Chondrocyte (in vitro differentiated cells): ENCODE data around the gene MYO1D. TPM values are rescaled to one million over a fixed set of nuclear protein-coding genes. Genes with fewer than 3 reads are reported as not detected.

Experiments used
- DNase-seq: peaks from one replicate; pipeline ENCODE4 v3.0.0; 2021; ENCODE audit warnings: mixed read lengths, low spot score
- H3K27ac Mint-ChIP-seq: one replicate; pipeline ENCODE4 v1.8.0; 2021; ENCODE audit warnings: mild to moderate bottlenecking, moderate library complexity, mixed read lengths; ENCODE audit not compliant: unreplicated experiment
- H3K27me3 Mint-ChIP-seq: 2 replicates; pipeline ENCODE4 v1.8.0; 2021; ENCODE audit warnings: low read depth, mixed read lengths
- H3K36me3 Mint-ChIP-seq: 2 replicates; pipeline ENCODE4 v1.8.0; 2021; ENCODE audit warnings: low read depth, mixed read lengths
- H3K4me1 Mint-ChIP-seq: 2 replicates; pipeline ENCODE4 v1.8.0; 2021; ENCODE audit warnings: low read depth, mild to moderate bottlenecking, mixed read lengths
- H3K4me3 Mint-ChIP-seq: one replicate; pipeline ENCODE4 v1.8.0; 2021; ENCODE audit warnings: mild to moderate bottlenecking, moderate library complexity, mixed read lengths; ENCODE audit not compliant: unreplicated experiment
- H3K9me3 Mint-ChIP-seq: 2 replicates; pipeline ENCODE4 v1.8.0; 2021; ENCODE audit warnings: low read depth, mixed read lengths
- CTCF ChIP-seq: fragments of 200-600 bp; sonication (generic); IDR thresholded peaks from 2 replicates; pipeline ENCODE4 v1.5.0; 2021; ENCODE audit warnings: antibody characterized with exemption, mild to moderate bottlenecking, moderate library complexity
- total RNA-seq: library from RNA; stranded (reverse); gene quantifications from 3 replicates; pipeline ENCODE4 v1.2.1, GENCODE V29; 2021

The MYO1D gene
- total RNA-seq, 1 donor from 2014 or later: 107 TPM

- TF ChIP-seq CTCF: no peak
- Mint-ChIP-seq H3K4me1 (peaks cover 3% of the 10 kb centered on the region), H3K27ac (no peak overlapping the region), H3K36me3 (peaks cover 2% of the 10 kb centered on the region), H3K9me3 (no peaks in the 10 kb centered on the region), H3K27me3 (no peaks in the 10 kb centered on the region), H3K4me3 (no peak overlapping the region)
- no peak for DNase-seq
Measured at GRCh38 chr17:32752934-32753333, 124.0 kb downstream of the MYO1D start.

- Mint-ChIP-seq H3K4me3 (no peak overlapping the region), H3K4me1 (no peaks in the 10 kb centered on the region), H3K27ac (no peak overlapping the region), H3K36me3 (peaks cover 16% of the 10 kb centered on the region), H3K9me3 (no peaks in the 10 kb centered on the region), H3K27me3 (no peaks in the 10 kb centered on the region)
- DNase-seq: no peak
- no peak for TF ChIP-seq CTCF
Measured at GRCh38 chr17:32747856-32748255, 129.1 kb downstream of the MYO1D start.

- H3K4me3 Mint-ChIP-seq: no peak overlapping the region
Measured at GRCh38 chr17:32746698-32747097, 130.2 kb downstream of the MYO1D start.

GRCh38 chr17:32746280-32746679, 130.6 kb downstream of the MYO1D start:
- peaks cover 16% of the 10 kb centered on the region for H3K36me3 Mint-ChIP-seq

More at GRCh38 chr17:32746698-32747097, 130.2 kb downstream of the MYO1D start:
- peaks cover 14% of the 10 kb centered on the region for H3K36me3 Mint-ChIP-seq
- no peaks in the 10 kb centered on the region for H3K27me3 Mint-ChIP-seq
- no peak overlapping the region for H3K27ac Mint-ChIP-seq
- no peaks in the 10 kb centered on the region for H3K4me1 Mint-ChIP-seq
- H3K9me3 Mint-ChIP-seq: no peaks in the 10 kb centered on the region
- DNase-seq: no peak
- TF ChIP-seq CTCF: no peak

GRCh38 chr17:32742681-32743538, 134.0 kb downstream of the MYO1D start:
- TF ChIP-seq CTCF: no peak
- no peaks in the 10 kb centered on the region for H3K9me3 Mint-ChIP-seq
- no peak for DNase-seq
- H3K4me1 Mint-ChIP-seq: no peaks in the 10 kb centered on the region
- peaks cover 18% of the 10 kb centered on the region for H3K36me3 Mint-ChIP-seq
- H3K4me3 Mint-ChIP-seq: no peak overlapping the region
- H3K27ac Mint-ChIP-seq: no peak overlapping the region
- no peaks in the 10 kb centered on the region for H3K27me3 Mint-ChIP-seq

More at GRCh38 chr17:32746280-32746679, 130.6 kb downstream of the MYO1D start:
- Mint-ChIP-seq H3K9me3 (no peaks in the 10 kb centered on the region), H3K4me1 (no peaks in the 10 kb centered on the region), H3K4me3 (no peak overlapping the region), H3K27me3 (no peaks in the 10 kb centered on the region), H3K27ac (no peak overlapping the region)
- TF ChIP-seq CTCF: no peak
- DNase-seq: no peak
